Esophagus squamous epithelium (tissue), 4 donors: ENCODE results near the gene TMC3.

Experiments
- POLR2A ChIP-seq, 4 donors: fragments of 450-650 bp; IDR thresholded peaks; one replicate each; pipeline ENCODE4 v1.6.1; 2017; ENCODE audit warnings: antibody characterized with exemption in 4 of 4, mild to moderate bottlenecking in 4 of 4, moderate library complexity in 3 of 4
- TF ChIP-seq, protein P1 (sequence below), 6 experiments: fragments of 450-650 bp in 4 of 6; fragments of 200-600 bp in 2 of 6; sonication (generic) in 2 of 6; IDR thresholded peaks; one replicate each; pipeline ENCODE4 v1.5.1; 2016 to 2019; ENCODE audit warnings: antibody characterized with exemption in 6 of 6, mild to moderate bottlenecking in 4 of 6, moderate library complexity in 4 of 6

DNA sequence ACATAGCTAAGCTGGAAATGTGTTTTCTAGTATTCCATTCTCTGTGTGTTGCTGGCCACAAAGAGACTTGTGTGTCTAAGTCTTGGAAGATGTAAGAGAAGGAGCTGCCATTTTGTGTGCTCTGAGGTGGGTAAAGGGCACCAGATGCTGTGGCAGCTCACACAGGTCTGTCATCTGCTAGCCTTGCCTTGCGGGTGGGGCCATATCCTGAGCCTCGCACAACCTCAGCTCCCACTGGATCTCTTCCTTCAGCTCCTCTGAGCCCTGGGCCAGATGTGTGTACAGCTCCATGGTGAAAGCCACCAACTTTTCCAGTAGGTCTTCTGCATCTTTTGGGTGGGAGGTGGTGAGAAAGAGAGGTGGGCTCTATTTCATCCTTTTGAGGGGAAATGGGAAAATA is 6.7 kb upstream of the TMC3 start:
- no peak for TF ChIP-seq POLR2A (IDR thresholded peaks at IDR 0.05)
- TF ChIP-seq, protein P1, sequence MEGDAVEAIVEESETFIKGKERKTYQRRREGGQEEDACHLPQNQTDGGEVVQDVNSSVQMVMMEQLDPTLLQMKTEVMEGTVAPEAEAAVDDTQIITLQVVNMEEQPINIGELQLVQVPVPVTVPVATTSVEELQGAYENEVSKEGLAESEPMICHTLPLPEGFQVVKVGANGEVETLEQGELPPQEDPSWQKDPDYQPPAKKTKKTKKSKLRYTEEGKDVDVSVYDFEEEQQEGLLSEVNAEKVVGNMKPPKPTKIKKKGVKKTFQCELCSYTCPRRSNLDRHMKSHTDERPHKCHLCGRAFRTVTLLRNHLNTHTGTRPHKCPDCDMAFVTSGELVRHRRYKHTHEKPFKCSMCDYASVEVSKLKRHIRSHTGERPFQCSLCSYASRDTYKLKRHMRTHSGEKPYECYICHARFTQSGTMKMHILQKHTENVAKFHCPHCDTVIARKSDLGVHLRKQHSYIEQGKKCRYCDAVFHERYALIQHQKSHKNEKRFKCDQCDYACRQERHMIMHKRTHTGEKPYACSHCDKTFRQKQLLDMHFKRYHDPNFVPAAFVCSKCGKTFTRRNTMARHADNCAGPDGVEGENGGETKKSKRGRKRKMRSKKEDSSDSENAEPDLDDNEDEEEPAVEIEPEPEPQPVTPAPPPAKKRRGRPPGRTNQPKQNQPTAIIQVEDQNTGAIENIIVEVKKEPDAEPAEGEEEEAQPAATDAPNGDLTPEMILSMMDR (IDR thresholded peaks at IDR 0.05), result no peak
